Adrenal gland (tissue), 5 donors: ENCODE data around the gene TBC1D9.

ENCODE experiments used
- CTCF ChIP-seq, 6 experiments: fragments of 450-650 bp in 4 of 6; fragments of 200-600 bp in 2 of 6; sonication (generic) in 1 of 6; IDR thresholded peaks; 1 replicate in 5 of 6; 2 replicates in 1 of 6; pipeline versions ENCODE4 v1.5.1 to v1.8.0; 2016 to 2021; ENCODE audit warnings: antibody characterized with exemption in 6 of 6, mild to moderate bottlenecking in 2 of 6, moderate library complexity in 1 of 6
- POLR2A ChIP-seq, 2 donors: fragments of 450-650 bp; IDR thresholded peaks; one replicate each; pipeline ENCODE4 v1.6.1; 2017; ENCODE audit warnings: antibody characterized with exemption in 2 of 2, mild to moderate bottlenecking in 2 of 2, moderate library complexity in 1 of 2
- donor health status: DM: no; HTN: no; CAD: no.

- TF ChIP-seq CTCF (IDR thresholded peaks at IDR 0.05) (no peak), POLR2A (IDR thresholded peaks at IDR 0.05) (no peak)
Measured at GRCh38 chr4:140757232-140757630, 1.0 kb upstream of the TBC1D9 start.
